ENCODE results near the gene TMEM178B.

TMEM178B gene

DNA sequence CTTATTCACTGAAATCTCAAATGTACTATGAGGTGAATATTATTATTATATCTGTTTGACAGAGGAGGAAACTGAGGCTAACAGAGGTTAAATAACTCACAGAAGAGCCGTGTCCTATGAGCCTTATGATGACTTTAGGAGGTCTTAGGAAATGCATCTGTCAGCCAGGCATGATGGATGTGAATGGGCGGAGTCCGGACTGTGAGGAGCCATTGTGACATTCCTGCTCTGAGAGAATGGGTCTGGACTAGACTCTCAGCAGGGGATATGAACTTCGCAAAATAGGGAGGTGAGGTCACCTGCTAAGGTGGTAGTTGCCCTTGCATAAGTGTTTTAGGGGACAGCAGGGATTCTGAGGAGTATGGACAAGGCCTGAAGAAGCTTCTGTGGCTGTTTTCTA is 153.6 kb downstream of the TMEM178B start:
- TF ChIP-seq, protein P1, sequence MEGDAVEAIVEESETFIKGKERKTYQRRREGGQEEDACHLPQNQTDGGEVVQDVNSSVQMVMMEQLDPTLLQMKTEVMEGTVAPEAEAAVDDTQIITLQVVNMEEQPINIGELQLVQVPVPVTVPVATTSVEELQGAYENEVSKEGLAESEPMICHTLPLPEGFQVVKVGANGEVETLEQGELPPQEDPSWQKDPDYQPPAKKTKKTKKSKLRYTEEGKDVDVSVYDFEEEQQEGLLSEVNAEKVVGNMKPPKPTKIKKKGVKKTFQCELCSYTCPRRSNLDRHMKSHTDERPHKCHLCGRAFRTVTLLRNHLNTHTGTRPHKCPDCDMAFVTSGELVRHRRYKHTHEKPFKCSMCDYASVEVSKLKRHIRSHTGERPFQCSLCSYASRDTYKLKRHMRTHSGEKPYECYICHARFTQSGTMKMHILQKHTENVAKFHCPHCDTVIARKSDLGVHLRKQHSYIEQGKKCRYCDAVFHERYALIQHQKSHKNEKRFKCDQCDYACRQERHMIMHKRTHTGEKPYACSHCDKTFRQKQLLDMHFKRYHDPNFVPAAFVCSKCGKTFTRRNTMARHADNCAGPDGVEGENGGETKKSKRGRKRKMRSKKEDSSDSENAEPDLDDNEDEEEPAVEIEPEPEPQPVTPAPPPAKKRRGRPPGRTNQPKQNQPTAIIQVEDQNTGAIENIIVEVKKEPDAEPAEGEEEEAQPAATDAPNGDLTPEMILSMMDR (IDR thresholded peaks at IDR 0.05; ENCODE audit: control insufficient read depth, insufficient read depth, low read depth, low read length, missing control alignments): no peak
- no peak overlapping the region for H3K4me3 ChIP-seq (ENCODE audit: control insufficient read depth, low read depth, low read length)
- no peak for DNase-seq (ENCODE audit: low read depth)

DNA sequence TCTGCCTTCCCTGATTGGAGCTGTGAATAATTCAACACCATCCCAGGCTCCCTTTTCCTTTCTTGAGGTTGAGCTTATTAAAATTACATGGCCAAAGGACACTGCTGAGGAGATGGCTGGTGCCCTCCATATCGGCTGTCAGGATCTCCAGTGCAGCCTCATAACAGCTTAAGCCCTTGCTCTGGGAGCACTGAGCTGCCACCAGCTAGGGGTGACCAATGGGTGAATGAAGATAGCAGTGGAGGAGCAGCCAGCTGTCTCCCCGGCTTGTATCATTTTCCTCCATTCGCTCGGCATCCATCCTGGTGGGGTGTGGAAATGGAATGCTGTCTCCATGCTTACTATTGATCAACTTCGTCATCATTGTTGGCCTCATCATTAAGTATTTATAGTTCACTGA is 154.6 kb downstream of the TMEM178B start:
- H3K4me3 ChIP-seq (ENCODE audit: control insufficient read depth, low read depth, low read length): no peak overlapping the region
- TF ChIP-seq, protein P1 (IDR thresholded peaks at IDR 0.05; ENCODE audit: control insufficient read depth, insufficient read depth, low read depth, low read length, missing control alignments): no peak
- no peak for DNase-seq (ENCODE audit: low read depth)

- no peak overlapping the region for H3K4me3 ChIP-seq (ENCODE audit: control insufficient read depth, low read depth, low read length)
- DNase-seq (ENCODE audit: low read depth): no peak
- TF ChIP-seq, protein P1 (IDR thresholded peaks at IDR 0.05; ENCODE audit: control insufficient read depth, insufficient read depth, low read depth, low read length, missing control alignments): no peak
Observed at GRCh38 chr7:141231018-141231792, 157.3 kb downstream of the TMEM178B start.

- no peak for DNase-seq (ENCODE audit: low read depth)
- H3K4me3 ChIP-seq (ENCODE audit: control insufficient read depth, low read depth, low read length): no peak overlapping the region
- TF ChIP-seq, protein P1 (IDR thresholded peaks at IDR 0.05; ENCODE audit: control insufficient read depth, insufficient read depth, low read depth, low read length, missing control alignments): no peak
Observed at GRCh38 chr7:141232286-141233051, 158.6 kb downstream of the TMEM178B start.

GRCh38 chr7:141234335-141235105 is 160.7 kb downstream of the TMEM178B start:
- no peak for DNase-seq (ENCODE audit: low read depth)
- TF ChIP-seq, protein P1 (IDR thresholded peaks at IDR 0.05; ENCODE audit: control insufficient read depth, insufficient read depth, low read depth, low read length, missing control alignments): no peak
- H3K4me3 ChIP-seq (ENCODE audit: control insufficient read depth, low read depth, low read length): no peak overlapping the region

DNA sequence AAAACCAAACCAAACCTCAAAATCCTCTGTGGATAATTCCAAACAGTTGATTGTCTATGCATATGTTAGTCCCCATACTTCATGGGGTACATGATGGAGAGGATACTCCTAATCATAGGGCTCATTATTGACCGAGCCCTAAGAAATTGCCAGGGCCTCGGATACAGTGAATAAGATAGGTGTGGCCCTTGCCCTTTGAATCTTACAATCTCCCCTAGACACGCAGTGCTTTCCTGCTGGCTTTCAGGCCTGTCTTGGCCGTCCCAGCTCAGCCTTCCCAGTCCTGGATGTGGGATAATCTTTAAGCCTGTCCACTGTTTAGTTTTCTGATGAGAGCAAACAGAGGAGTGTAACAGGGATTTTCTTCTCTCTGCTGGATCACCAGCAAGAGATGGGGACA is 161.8 kb downstream of the TMEM178B start:
- H3K4me3 ChIP-seq (ENCODE audit: control insufficient read depth, low read depth, low read length): no peak overlapping the region
- DNase-seq (ENCODE audit: low read depth): no peak
- TF ChIP-seq, protein P1 (IDR thresholded peaks at IDR 0.05; ENCODE audit: control insufficient read depth, insufficient read depth, low read depth, low read length, missing control alignments): no peak
